NCI-H146 treated with DMSO at 0.1 percent for 48 hours (cell line): ENCODE results near the gene DNAJC3.

Experiments
- DNase-seq: peaks from one replicate; lab custom pipeline; 2025; ENCODE audit not compliant: unreplicated experiment; lab: John Stamatoyannopoulos, UW

DNAJC3 gene

GRCh38 chr13:95833719-95834118 lies 156.8 kb downstream of the DNAJC3 start:
- DNase-seq = no peak

- DNase-seq = peak; percentile 65
Observed at GRCh38 chr13:95834134-95834765, 157.3 kb downstream of the DNAJC3 start.

- DNase-seq = no peak
Observed at GRCh38 chr13:95841894-95842293, 165.0 kb downstream of the DNAJC3 start.

DNA sequence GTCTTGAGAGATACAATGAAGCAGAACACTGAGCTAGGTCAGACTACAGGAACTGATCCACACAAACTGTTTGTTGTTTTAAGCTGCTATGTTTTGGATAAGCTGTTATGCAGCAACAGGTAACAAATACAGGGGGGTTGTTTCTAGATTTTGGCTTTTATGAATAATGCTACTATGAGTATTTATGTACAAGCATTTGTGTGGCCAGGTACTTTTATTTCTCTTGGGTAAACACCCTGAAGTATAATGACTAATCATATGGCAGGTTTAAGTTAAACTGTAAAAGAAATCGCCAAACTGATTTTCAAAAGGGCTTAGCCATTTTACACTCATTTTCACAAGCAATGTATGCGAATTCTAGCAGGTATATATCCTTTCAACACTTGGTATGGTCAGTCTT lies 166.0 kb downstream of the DNAJC3 start:
- DNase-seq = no peak
